HG03378 (cell line): ENCODE measurements around the gene PABPC3.
A peak's percentile ranks its signal among the peaks of the same experiment; 100 is the strongest.

ENCODE experiments used
- ATAC-seq: cut with Tn5 transposase; IDR thresholded peaks from one replicate; pipeline ENCODE4 v1.9.1; 2021; ENCODE audit warnings: mild to moderate bottlenecking, moderate library complexity; ENCODE audit not compliant: unreplicated experiment

The PABPC3 gene

DNA sequence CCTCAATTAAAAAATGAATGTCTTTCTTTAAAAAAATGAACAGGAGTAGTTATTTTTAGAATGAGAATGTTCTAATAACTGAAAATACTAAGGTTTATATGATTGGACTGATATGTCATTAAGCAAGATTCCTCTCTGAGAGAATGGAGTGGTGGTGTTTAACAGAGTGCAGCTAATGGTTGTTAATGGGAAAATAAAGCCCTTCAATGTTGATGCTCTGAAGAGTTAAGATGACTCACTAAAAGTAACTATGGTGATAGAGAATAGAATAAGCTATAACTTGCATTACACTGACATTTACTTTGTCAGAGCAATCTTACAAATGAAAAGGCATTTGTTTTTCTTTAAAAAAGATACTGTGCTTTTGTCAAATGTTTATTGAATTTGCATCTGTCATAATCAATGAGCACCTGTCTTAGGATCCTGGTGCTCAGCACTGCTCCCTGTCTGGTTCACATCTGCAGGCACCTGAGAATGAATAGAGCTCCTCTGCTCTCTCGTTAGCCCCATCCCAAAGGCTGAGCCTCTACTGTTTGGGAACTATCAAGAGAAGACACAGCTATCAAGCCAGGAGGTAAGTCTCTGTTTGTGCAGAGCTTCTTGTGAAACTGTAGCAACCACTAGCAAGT, 15.1 kb downstream of the PABPC3 start:
- ATAC-seq: no peak

DNA sequence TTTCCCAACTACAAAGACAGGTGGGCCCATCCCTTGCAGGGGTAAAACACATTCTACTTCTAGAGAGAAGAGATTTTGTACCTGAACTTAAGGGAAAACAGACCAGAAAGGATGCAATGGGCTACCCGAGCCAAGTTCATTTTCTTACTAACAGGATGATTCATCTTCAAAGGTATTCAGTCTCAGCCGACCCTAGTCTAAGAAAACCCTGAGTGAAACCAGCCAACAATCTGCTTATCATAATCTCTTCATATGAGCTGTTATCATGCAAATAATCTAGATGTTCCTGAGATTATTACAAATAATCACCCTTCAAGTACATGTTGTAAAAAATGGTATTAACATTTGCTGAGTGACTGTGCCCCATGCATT, 15.6 kb downstream of the PABPC3 start:
- no peak for ATAC-seq

DNA sequence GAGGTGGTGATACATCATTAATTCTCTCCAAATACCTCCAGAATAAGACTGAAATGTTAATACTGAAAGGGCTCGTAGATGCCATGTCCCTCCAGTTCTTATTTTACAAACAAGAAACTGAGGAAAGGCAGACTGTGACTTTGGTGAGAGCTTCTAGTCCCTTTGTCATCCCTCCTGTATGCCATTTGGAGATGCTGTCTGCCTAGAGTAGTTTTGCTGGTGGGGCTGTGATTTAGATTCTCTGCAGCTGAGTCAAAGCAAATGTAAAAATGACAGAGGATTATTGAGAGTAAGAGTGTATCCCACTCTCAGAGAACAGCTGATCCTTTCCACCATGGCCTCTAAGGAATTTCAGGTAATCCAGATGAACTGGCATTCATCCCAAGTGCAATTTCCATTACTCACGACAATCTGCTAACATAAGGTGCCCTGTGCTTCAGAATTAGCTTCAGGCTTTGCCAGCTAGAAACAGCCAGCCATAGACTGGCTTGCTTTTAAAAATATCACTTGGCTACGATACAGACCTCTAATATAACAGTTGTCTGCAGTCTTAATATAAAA, 16.8 kb downstream of the PABPC3 start:
- no peak for ATAC-seq

DNA sequence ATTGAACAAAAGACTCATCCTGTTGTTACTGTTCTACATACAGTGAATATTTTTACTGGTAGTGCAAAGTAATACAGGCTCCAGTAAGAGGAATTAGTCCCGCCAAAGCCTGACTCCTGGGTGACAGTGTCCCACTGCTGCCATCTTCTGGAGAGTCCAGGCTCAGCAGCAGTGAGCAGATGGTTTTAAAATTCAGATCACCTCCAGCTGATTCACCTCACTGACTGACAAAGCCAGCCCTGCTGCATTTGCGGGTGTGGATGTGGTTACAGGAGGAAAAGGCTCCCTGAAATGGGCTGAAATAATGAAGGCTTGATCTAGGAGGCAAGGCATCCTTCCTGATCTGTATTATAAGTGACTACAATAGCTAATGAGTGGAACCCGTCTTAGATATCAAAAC, 18.3 kb downstream of the PABPC3 start:
- peak; percentile 74 for ATAC-seq

- ATAC-seq: no peak
Observed at GRCh38 chr13:25116044-25116443, 20.1 kb downstream of the PABPC3 start.

GRCh38 chr13:25117312-25117711, 21.4 kb downstream of the PABPC3 start:
- no peak for ATAC-seq

GRCh38 chr13:25118378-25118905, 22.5 kb downstream of the PABPC3 start:
- no peak for ATAC-seq

- no peak for ATAC-seq
Observed at GRCh38 chr13:25130944-25131343, 35.0 kb downstream of the PABPC3 start.

DNA sequence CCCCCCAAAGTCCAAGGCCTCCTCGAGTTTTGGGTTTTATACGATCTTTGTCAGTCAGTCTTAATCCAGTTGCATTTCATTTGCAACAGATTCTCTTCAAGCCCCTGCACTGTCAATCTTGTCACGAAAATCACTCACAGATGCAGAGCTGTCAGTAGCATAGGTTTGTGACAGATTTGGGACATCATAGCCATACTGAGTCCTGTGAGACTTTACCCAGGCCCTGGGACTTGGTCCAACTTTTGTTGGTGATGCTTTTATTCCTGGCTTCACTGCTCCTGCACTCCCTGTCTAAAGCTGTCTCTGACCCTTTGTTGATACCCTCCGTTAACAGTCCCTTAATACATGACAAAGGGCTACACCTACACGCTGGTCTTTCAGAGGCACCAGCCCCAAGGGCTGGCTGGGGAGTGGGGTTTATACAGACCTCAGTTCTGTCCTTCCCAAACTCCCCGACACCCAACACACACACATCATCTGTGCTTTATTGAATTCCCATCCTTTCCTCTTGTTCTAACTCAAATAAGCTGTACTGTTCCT, 36.0 kb downstream of the PABPC3 start:
- ATAC-seq: no peak

DNA sequence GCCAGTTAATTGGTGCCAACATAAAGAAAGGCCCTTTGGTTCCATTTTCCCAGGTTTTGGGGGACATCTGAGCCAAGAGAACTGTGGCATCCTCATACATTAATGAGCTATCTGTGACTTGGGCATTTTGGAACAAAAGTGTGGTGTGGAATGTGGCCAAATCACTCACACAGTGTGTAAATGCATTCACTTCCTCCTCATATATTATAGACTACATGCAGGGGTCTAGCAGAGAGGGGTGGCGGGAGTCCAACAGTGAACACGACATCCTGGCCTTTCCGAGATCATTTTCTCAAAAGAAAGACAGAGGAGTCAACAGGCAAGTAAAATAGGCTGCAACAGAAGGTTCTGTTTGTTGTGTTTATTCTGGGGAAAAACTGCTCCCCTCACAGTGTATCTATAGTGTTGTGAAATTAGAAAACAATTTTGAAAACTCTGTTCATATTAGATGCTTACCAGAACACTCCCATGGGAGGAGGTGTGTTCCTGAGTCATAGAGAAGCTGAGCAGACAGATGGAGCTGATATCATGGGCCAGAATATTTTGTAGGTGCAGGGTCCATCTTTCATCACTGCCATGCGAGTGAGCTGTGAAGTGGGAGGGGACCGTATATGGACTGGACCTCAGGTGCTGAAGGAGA, 36.9 kb downstream of the PABPC3 start:
- no peak for ATAC-seq

- no peak for ATAC-seq
Observed at GRCh38 chr13:25135896-25136295, 40.0 kb downstream of the PABPC3 start.

- no peak for ATAC-seq
Observed at GRCh38 chr13:25136880-25137787, 41.2 kb downstream of the PABPC3 start.

- no peak for ATAC-seq
Observed at GRCh38 chr13:25137788-25138115, 41.8 kb downstream of the PABPC3 start.

GRCh38 chr13:25141042-25141441, 45.1 kb downstream of the PABPC3 start:
- ATAC-seq: no peak

GRCh38 chr13:25143706-25144105, 47.8 kb downstream of the PABPC3 start:
- no peak for ATAC-seq

DNA sequence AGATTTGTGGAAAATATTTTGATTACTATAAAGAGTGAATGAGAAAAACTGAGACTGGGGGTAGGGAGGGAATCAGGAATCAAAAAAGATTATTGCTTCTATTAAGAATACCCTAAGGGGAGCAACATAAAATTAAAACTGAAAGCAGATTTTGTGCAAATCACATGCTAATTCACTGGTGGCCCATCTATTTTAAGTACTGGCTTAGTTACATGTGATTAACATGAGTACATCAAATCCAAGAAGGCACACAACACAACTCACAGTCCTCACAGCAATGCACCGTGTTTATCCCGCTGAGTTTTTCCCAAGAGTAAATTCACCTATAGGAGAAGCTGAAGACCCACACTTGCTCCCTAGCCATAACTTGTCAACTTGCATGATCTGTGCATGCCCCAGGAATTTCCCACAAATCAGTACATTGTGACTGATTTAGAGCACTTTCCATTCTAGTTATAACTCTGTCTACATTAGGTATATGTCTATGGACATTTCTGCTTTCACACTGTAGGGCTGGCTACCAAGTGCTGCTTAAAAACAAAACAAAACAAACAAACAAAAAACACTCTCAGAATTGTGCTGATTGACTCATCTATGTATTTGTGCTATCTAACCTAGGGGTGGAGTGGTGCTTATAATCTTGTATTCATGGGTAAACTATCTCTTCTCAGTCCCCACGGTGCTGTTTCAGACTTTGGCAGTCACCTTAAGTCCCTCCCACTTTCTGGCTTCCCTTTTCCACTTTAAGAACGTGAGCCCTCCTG, 51.9 kb downstream of the PABPC3 start:
- peak; percentile 79 for ATAC-seq

GRCh38 chr13:25148402-25148771, 52.5 kb downstream of the PABPC3 start:
- ATAC-seq: no peak
